ENCODE measurements around the gene SAMD4B. TPM values are rescaled to one million over a fixed set of nuclear protein-coding genes. Genes with fewer than 3 reads are reported as not detected.
A peak's percentile ranks its signal among the peaks of the same experiment; 100 is the strongest.

SAMD4B gene
- total RNA-seq, 1 donor from 2014 or later: 82.9 TPM

DNA sequence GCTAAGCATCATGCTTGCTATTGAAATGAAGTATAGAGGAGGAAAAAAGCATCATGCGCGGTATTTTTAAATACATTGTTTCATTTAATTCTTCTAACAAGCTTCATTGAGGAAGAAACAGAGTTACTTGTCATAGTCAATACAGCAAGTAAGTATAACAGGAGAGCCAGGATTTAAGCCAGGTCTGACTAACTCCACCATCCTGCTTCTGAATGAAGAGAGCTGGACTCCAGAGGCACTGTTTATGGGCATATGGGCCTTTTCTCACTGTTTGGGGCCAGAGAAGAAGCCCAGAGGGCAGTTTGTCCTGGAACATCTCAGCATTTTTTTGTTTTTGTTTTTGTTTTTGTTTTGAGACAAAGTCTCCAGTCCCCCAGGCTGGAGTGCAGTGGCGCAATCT is 7.9 kb downstream of the SAMD4B start:
- H3K27ac Mint-ChIP-seq (ENCODE audit: unreplicated experiment): no peak overlapping the region
- H3K27me3 Mint-ChIP-seq (ENCODE audit: low read depth): no peaks in the 10 kb centered on the region
- H3K4me3 Mint-ChIP-seq (ENCODE audit: unreplicated experiment): no peak overlapping the region
- DNase-seq (ENCODE audit: low spot score): no peak
- TF ChIP-seq, protein P1, sequence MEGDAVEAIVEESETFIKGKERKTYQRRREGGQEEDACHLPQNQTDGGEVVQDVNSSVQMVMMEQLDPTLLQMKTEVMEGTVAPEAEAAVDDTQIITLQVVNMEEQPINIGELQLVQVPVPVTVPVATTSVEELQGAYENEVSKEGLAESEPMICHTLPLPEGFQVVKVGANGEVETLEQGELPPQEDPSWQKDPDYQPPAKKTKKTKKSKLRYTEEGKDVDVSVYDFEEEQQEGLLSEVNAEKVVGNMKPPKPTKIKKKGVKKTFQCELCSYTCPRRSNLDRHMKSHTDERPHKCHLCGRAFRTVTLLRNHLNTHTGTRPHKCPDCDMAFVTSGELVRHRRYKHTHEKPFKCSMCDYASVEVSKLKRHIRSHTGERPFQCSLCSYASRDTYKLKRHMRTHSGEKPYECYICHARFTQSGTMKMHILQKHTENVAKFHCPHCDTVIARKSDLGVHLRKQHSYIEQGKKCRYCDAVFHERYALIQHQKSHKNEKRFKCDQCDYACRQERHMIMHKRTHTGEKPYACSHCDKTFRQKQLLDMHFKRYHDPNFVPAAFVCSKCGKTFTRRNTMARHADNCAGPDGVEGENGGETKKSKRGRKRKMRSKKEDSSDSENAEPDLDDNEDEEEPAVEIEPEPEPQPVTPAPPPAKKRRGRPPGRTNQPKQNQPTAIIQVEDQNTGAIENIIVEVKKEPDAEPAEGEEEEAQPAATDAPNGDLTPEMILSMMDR (IDR thresholded peaks at IDR 0.05): no peak
- H3K9me3 Mint-ChIP-seq (ENCODE audit: low read depth): no peaks in the 10 kb centered on the region
- peaks cover 33% of the 10 kb centered on the region for H3K4me1 Mint-ChIP-seq (ENCODE audit: low read depth)
- peaks cover 19% of the 10 kb centered on the region for H3K36me3 Mint-ChIP-seq (ENCODE audit: low read depth)

DNA sequence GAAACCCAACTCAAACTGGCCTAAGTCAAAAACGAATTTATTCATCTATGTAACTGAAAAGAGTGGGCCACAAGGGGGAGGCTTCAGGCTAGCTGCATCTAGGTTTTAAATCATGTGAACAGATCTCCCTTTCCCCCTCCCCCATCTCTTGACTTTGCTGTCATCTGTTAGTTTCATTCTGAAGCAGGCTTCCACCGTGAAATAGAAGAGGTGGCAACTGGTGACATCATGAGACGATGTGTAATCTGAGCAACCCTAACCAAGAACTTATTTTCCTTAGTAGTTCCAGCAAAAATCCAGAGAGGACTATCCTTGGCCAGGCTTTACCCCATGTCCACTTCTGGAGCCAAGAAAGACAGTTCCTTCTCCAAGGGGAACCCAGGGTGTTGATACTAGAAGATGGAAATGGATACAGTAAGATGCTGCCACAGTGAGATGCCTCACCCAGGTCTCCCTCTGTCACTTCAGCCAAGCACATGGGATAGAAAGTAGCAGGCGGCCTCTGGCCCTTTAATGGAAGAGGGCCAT is 9.4 kb downstream of the SAMD4B start:
- H3K4me1 Mint-ChIP-seq (ENCODE audit: low read depth): peaks cover 19% of the 10 kb centered on the region
- TF ChIP-seq, protein P1 (IDR thresholded peaks at IDR 0.05): no peak
- no peaks in the 10 kb centered on the region for H3K9me3 Mint-ChIP-seq (ENCODE audit: low read depth)
- H3K36me3 Mint-ChIP-seq (ENCODE audit: low read depth): peaks cover 31% of the 10 kb centered on the region
- H3K27me3 Mint-ChIP-seq (ENCODE audit: low read depth): no peaks in the 10 kb centered on the region
- no peak overlapping the region for H3K4me3 Mint-ChIP-seq (ENCODE audit: unreplicated experiment)
- DNase-seq (ENCODE audit: low spot score): no peak
- H3K27ac Mint-ChIP-seq (ENCODE audit: unreplicated experiment): no peak overlapping the region

DNA sequence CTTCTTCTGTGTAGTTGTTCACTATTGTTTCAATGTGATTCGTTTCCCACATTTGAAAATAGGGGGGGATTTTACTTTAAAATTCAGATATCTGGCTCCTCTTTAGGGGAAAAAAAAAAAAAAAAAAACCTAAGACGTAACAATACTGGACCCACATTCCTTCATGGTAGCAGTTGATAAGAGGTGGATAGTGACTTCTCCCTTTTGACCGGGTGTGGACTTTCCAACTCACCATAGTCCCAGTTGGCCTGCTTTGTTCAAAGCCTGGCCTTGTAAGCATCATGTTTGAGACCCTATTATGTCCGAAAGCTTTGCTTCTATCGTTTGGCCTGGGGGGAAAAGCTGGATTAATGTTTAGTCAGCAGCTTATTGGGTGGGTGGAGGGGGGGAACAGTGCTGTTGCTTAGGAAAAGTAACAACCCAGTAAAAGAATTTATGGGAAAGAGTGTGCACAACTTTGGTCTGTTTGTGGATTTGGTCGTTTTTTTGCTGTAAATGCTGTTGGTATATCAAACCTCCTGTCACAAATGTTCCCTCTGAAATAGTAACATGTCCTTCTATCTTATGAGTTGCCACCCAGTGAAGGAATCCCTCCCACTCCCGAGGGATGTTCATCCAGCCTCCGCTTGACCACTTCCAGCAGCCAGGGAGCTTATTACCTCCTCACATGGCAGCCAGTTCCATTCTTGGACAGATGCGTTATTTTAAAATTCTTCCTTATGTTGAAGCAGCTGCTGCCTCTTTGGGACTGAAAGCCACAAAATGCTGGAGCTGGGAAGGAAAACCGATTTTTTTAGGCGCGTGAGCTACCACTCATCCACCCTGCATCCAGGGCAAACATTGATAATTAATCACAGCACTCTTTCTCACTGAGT is 10.4 kb downstream of the SAMD4B start:
- Mint-ChIP-seq H3K4me1 (ENCODE audit: low read depth) (peaks cover 9% of the 10 kb centered on the region), H3K27me3 (ENCODE audit: low read depth) (no peaks in the 10 kb centered on the region), H3K9me3 (ENCODE audit: low read depth) (no peaks in the 10 kb centered on the region), H3K4me3 (ENCODE audit: unreplicated experiment) (no peak overlapping the region), H3K36me3 (ENCODE audit: low read depth) (peaks cover 38% of the 10 kb centered on the region), H3K27ac (ENCODE audit: unreplicated experiment) (peak overlapping the region; percentile 42)
- TF ChIP-seq, protein P1 (IDR thresholded peaks at IDR 0.05): no peak
- no peak for DNase-seq (ENCODE audit: low spot score)

DNA sequence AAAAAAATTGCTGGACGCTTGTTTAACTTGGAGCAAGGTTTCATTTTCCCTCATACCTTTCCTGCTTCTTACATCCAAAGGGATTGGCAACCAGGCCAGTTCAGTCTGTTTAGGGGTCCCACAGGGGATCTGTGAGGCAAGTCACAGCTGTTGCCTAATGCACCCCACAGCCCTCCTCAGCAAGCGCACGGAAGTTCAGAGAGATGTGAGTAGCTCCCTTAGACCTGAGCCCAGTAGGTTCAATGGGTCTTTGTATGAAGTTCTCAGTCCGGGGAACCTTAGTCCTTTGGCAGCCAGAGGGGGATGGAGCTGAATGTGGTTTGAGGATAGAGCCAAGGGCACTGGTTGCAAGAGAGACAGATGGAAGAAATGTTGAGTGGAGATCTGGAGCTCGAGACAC is 13.0 kb downstream of the SAMD4B start:
- no peaks in the 10 kb centered on the region for H3K9me3 Mint-ChIP-seq (ENCODE audit: low read depth)
- H3K4me3 Mint-ChIP-seq (ENCODE audit: unreplicated experiment): no peak overlapping the region
- peaks cover 40% of the 10 kb centered on the region for H3K36me3 Mint-ChIP-seq (ENCODE audit: low read depth)
- TF ChIP-seq, protein P1 (IDR thresholded peaks at IDR 0.05): no peak
- H3K4me1 Mint-ChIP-seq (ENCODE audit: low read depth): no peaks in the 10 kb centered on the region
- H3K27ac Mint-ChIP-seq (ENCODE audit: unreplicated experiment): no peak overlapping the region
- H3K27me3 Mint-ChIP-seq (ENCODE audit: low read depth): no peaks in the 10 kb centered on the region
- DNase-seq (ENCODE audit: low spot score): no peak

DNA sequence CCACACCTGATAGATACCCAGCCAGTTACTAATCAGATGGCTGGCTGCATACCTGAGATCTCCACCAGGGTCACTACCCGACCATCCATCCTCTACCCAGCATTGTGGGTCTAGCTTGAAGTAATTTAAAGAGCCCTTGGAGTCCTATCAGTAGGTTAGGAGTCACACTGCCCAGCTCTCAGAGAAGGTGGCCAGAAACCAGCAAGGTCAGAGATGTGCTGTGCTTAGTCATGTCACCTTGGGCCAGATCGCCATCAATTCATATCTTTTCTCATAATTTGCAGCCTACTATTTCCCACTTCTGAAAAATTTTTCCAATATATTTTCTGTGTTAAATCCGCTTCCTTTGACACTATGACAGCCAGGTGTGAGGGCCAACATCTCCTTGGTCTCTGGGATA is 13.9 kb downstream of the SAMD4B start:
- H3K27me3 Mint-ChIP-seq (ENCODE audit: low read depth): no peaks in the 10 kb centered on the region
- peaks cover 41% of the 10 kb centered on the region for H3K36me3 Mint-ChIP-seq (ENCODE audit: low read depth)
- TF ChIP-seq, protein P1 (IDR thresholded peaks at IDR 0.05): no peak
- H3K9me3 Mint-ChIP-seq (ENCODE audit: low read depth): no peaks in the 10 kb centered on the region
- H3K27ac Mint-ChIP-seq (ENCODE audit: unreplicated experiment): no peak overlapping the region
- H3K4me1 Mint-ChIP-seq (ENCODE audit: low read depth): no peaks in the 10 kb centered on the region
- DNase-seq (ENCODE audit: low spot score): no peak
- no peak overlapping the region for H3K4me3 Mint-ChIP-seq (ENCODE audit: unreplicated experiment)
